HK-2 (cell line): ENCODE data around the gene NME7.

Source experiments
- DNase-seq: peaks from one replicate; pipeline ENCODE4 v3.0.0-alpha.2; 2018; ENCODE audit not compliant: unreplicated experiment

Gene NME7

DNA sequence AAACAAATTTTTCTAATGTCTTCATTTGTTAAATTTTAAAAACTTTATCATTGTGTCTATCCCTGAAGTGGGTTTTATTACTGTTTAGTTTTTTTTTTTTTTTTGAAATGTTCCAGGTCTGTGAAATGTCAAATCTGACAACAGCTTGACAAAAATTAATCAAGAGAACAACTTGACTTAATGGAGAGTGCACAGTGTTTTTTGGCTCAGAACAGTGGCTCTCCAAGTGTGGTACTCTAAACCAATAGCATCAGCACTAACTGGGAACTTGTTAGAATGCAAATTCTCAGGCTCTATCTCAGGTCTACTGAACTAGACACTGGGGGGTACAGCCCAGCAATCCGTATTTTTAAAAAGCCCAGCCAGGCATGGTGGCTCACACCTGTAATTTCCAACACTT, 211.9 kb downstream of the NME7 start:
- DNase-seq: no peak

- no peak for DNase-seq
Observed at GRCh38 chr1:169151338-169151837, 216.2 kb downstream of the NME7 start.

- DNase-seq: no peak
Observed at GRCh38 chr1:169150641-169151337, 216.8 kb downstream of the NME7 start.

DNA sequence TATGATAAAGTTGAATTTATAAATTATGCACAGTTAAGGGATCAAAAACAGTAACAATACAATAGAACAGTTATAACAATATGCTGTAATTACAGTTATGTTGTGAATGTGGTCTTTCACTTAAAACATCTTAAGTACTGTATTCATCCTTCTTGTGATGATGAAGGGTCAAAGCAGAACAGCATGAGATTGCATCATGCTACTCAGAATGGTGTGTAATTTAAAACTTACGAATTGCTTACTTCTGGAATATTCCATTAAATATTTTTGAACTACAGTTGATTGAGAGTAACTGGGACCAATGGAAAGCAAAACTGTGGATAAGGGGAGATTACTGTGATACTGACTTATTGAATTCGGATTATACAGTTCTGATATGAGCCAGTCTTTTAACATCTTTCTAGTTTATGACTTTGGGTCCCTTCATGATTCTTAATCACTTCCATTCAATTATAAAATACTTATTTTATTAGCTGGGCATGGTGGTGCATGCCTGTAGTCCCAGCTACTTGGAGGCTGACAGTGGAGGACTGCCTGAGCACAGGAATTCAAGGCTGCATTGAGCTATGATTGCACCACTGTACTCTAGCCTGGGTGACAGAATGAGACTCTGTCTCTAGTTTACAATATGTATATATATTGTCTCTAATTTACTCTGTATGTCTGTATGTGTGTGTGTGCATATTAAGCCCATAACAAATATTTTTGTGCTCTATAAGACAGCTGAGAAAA, 217.9 kb downstream of the NME7 start:
- no peak for DNase-seq

DNA sequence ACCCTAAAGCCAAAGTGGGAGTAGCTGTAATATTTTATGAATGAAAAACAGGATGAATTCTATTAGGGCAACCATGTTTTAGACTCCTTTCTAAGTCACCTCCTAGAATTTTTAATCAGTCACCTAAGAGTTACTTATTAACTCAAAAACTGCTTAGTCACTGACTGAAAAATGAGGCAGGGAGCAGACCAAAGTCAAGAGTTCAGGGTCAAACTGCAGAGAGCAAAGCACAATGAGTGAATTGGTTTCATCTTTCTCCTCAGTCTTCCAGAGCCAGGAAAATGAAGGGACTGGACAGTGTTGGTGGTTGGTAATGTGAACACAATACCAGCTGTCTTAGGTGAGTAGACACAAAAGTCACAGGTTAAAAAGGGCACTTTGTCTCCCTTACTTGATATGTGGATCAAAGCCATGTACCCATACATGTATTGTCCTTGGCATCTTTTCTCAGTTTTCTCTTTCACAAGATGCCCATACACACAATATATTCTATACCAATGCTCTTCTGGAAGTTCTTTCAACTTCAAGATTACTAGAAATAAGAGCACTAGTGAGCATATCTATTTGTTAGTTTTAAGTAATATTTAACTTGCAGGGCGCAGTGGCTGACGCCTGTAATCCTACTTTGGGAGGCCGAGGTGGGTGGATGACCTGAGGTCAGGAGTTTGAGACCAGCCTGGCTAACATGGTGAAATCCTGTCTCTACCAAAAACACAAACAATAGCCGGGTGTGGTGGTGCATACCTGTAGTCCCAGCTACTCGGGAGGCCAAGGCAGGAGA, 218.9 kb downstream of the NME7 start:
- DNase-seq: peak; percentile 25

DNA sequence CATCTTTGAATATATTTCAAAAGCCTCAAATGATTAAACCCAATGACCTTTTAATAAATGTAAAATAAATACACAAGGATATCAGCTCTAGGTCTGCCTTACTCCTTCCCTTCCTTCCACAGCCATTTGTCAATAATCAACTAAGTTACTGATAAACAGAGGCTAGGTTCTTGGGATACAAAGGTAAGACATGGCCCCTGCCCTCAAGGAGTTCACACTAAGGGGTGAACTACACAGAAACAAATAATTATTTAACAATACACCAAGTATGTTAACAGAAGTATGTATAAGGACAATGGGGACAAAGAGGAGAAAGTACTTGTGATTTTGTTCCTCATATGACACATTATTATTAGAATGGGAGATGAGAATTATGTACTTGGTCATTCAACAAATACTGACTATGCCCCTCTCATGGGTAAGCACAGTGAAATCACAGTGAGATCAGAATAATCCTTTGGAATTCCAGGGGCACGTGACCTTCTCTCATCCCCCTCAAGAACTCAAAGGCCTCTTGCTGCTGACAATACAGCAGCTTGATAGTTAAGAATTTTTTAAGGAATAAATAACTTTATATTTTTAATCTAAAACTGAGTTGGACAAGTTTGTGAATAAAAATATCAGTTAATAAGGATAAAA, 220.9 kb downstream of the NME7 start:
- DNase-seq: no peak

GRCh38 chr1:169144941-169145626, 222.5 kb downstream of the NME7 start:
- DNase-seq: no peak

GRCh38 chr1:169143984-169144383, 223.6 kb downstream of the NME7 start:
- DNase-seq: no peak

DNA sequence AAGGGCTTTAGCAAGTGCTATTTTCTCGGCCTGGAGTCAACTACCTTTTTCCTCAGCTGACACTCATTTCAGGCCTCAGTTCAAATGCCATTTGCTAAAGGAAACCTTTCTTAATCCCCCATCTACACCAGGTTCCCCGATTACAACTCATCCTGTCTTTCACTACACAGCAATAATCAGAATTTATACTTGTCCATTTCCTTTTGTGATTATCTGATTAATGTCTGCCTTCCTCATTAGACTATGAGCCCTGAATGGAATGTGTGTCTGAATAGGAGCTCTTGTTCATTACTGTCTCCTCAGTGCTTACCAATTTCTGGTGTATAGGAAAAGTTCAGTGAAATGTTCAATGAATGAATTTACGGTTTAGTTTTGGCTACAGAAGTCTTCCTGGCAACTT, 224.3 kb downstream of the NME7 start:
- no peak for DNase-seq

- no peak for DNase-seq
Observed at GRCh38 chr1:169142129-169142528, 225.5 kb downstream of the NME7 start.

- no peak for DNase-seq
Observed at GRCh38 chr1:169141356-169141755, 226.2 kb downstream of the NME7 start.

DNA sequence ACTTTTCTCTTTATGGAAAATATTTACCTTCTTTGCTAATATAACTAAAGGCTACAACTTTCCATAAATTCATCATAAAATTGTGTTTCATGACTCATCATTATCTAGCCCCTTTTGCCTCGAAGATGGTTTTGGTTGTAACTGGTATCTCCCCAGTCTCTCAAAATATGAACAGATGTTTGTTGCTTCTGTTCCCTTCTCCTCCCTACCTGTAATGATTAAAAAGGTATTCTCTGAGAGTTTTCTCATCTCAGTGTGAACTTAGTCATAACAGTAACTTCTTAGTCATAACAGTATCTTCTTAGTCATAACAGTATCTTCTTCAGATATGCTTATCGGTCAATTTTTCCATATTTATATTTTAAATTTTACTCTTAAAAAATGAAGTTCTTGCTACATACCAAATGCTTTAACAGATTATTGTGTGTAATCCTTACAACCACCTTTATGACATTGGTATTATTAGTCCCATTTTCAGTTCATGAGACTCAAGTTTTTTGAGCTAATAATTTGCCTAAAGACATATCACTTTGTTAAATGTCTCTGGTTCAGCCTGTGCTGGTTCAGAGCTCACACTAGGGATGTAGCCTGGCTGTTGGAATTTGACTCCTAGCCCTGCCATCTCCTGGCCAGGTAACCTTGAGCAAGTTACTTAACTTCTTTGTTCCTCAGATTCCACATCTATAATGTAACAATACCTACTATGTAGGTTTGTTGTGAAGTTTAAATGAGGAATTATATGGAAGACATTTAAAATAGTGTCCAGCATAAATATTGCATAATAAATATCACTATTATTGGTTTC, 228.5 kb downstream of the NME7 start:
- no peak for DNase-seq

- DNase-seq: no peak
Observed at GRCh38 chr1:169137357-169137756, 230.2 kb downstream of the NME7 start.

- DNase-seq: no peak
Observed at GRCh38 chr1:169133801-169134502, 233.6 kb downstream of the NME7 start.

GRCh38 chr1:169133228-169133576, 234.4 kb downstream of the NME7 start:
- DNase-seq: no peak

DNA sequence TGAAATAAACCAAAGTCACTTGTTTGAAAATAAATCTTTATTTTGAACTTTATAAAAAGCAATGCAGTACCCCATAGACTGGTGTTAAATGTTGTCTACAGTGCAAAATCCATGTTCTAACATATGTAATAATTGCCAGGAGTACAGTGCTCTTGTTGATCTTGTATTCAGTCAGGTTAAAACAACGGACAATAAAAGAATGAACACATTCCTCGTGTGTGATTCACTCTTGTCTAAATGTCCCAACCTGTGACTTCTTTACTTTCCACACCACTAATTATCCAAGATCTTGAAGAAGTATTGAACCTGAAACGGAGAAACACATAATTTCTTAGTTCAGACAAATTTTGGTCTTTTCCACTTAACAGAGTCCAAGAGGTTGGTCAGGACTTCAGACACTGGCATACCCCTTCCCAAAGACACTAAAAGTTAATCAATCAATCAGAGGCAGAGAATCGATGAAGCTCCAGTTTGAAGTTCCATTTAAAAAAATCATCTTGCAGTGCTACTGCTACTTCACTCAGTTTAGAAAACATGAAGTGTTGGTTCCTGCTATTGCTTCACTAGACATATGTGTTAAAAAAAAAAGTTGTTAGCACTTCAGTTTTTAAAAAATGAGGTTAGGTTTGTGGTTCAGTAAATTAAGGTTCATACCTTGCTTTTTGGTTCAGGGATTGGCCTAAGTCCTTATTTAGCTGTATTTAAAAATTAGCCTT, 234.9 kb downstream of the NME7 start:
- DNase-seq: no peak

GRCh38 chr1:169130683-169131082, 236.9 kb downstream of the NME7 start:
- no peak for DNase-seq

- DNase-seq: no peak
Observed at GRCh38 chr1:169129109-169129784, 238.3 kb downstream of the NME7 start.

DNA sequence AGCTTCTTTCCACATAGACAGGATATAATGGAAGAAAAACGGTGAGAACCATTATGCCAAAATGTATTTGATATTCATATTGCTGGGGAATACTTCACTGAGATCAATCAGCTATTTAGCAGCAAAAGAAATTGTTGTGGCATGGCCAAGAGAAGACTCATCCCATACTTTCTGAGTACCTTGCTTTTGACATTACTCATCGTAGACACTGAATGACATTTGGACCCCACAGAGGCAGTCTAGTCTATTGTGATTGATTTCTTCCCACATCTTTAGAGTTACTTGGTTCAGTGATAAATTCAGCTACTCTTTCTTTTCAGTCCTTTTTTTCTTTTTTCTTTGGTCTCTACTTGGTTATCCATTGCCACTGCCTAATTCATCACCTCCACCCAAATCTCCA, 239.0 kb downstream of the NME7 start:
- no peak for DNase-seq
